Pancreas (tissue), 10 donors: ENCODE measurements around the gene UNC5B. TPM values are rescaled to one million over a fixed set of nuclear protein-coding genes. Genes with fewer than 3 reads are reported as not detected.
A peak's percentile ranks its signal among the peaks of the same experiment; 100 is the strongest.

Experiments used
- ATAC-seq, 4 donors: fragments of 200-7000 bp; cut with Tn5 transposase; one replicate each; pipeline versions ENCODE4 v1.8.0 to v1.9.1; 2020; ENCODE audit warnings: mild to moderate bottlenecking in 4 of 4, moderate library complexity in 4 of 4
- DNase-seq, 6 donors: peaks; one replicate each; pipeline ENCODE4 v3.0.0-alpha.2; 2020
- FAIRE-seq: peaks from 2 replicates; lab custom pipeline; 2012; peaks lifted over from hg19 to GRCh38; lab: Jason Lieb, UNC
- H3K27ac ChIP-seq, 4 donors: fragments of 200-600 bp; sonication (generic); 1 replicate in 3 of 4; 2 replicates in 1 of 4; pipeline versions ENCODE4 v1.5.0 to v1.8.0; 2020
- H3K27me3 ChIP-seq, 4 donors: fragments of 200-600 bp; one replicate each; pipeline ENCODE4 v1.8.0; 2021
- H3K36me3 ChIP-seq, 3 donors: fragments of 200-600 bp; sonication (generic) in 1 of 3; one replicate each; pipeline versions ENCODE4 v1.5.0 to v1.8.0; 2020 to 2021
- H3K4me1 ChIP-seq, 3 donors: fragments of 200-600 bp; one replicate each; pipeline ENCODE4 v1.8.0; 2021
- H3K4me3 ChIP-seq, 4 donors: fragments of 200-600 bp; sonication (generic) in 2 of 4; one replicate each; pipeline versions ENCODE4 v1.5.0 to v1.8.0; 2020 to 2021
- H3K9me3 ChIP-seq, 4 donors: fragments of 200-600 bp; one replicate each; pipeline ENCODE4 v1.8.0; 2021
- CTCF ChIP-seq, 4 donors: fragments of 200-600 bp; sonication (generic) in 3 of 4; IDR thresholded peaks; one replicate each; pipeline versions ENCODE4 v1.5.0 to v1.8.0; 2021; ENCODE audit warnings: antibody characterized with exemption in 4 of 4
- WGBS, 2 donors: extraction: QIAGEN DNeasy Blood & Tissue Kit; methylation state at CpG; one replicate each; pipeline ENCODE4 v1.1.7; 2013; 5-methylcytosine and 5-hydroxymethylcytosine counted together
- intact Hi-C, 3 donors: fragments of 100-400 bp; cut with DNase I; formaldehyde crosslinking; loops; one replicate each; pipeline versions ENCODE4 v1.11.1 to v1.14.2; 2022
- polyA plus RNA-seq, 2 donors: library from polyadenylated mRNA; stranded (reverse); fragments of 200-250 nt; gene quantifications; one replicate each; pipeline ENCODE4 v1.2.3, GENCODE V29; 2013
- total RNA-seq, 6 donors: library from RNA; stranded (reverse); fragmentation: NEBNext Ultra II Directional in 4 of 6; extraction: Animal tissue kit (Norgen Biotek cat#: 25700) in 4 of 6; gene quantifications; one replicate each; pipeline versions ENCODE4 v1.2.1 to v1.2.4, GENCODE V29; 2021 to 2023
- donor health status: healthy with polysubstance abuse.
- donor health status: DM: no; HTN: no; CAD: no; lungs with moderate emphysema.
- donor health status: DM: no; HTN: no; CAD: no.
- donor health status: control.
- donor health status: control.
- donor health status: Bipolar disorder and iron deficiency.
- donor health status: DM: yes; HTN: yes; CAD: no.
- donor health status: DM: no; HTN: no; CAD: no.
- donor health status: DM: no; HTN: no; CAD: no.
- donor health status: DM: yes; HTN: yes; CAD: no.

Gene UNC5B
- total and polyA plus RNA-seq, 8 donors: 2.4 to 7.7 (median 4.2) TPM

- Histone ChIP-seq H3K27ac (no peak overlapping the region), H3K4me3 (no peak overlapping the region), H3K36me3 (no peaks in the 10 kb centered on the region), H3K27me3 (no peaks in the 10 kb centered on the region), H3K9me3 (no peaks in the 10 kb centered on the region), H3K4me1 (no peaks in the 10 kb centered on the region)
- ATAC-seq: peak in 1 of 4 donors; percentile 26
- WGBS, 2 donors: 81 to 85% methylated on average over 16 of the region's 16 CpGs
- no peak for TF ChIP-seq CTCF (IDR thresholded peaks at IDR 0.05)
- no peak for FAIRE-seq
- peak in 1 of 6 donors; percentile 45 for DNase-seq
- intact Hi-C loops: no loop called here
Observed at GRCh38 chr10:71326464-71326881, 114.1 kb downstream of the UNC5B start.

- FAIRE-seq: no peak
- H3K9me3 ChIP-seq: no peaks in the 10 kb centered on the region
- no peak for DNase-seq
- peaks cover 0 to 3% (median 0%) of the 10 kb centered on the region in 3 donors for H3K4me1 ChIP-seq
- ATAC-seq: no peak
- intact Hi-C loops: no loop called here
- TF ChIP-seq CTCF (IDR thresholded peaks at IDR 0.05): no peak
- H3K4me3 ChIP-seq: no peak overlapping the region
- H3K36me3 ChIP-seq: no peaks in the 10 kb centered on the region
- H3K27me3 ChIP-seq: no peaks in the 10 kb centered on the region
- 61 to 66% methylated on average over 4 of the region's 4 CpGs for WGBS, 2 donors
- no peak overlapping the region for H3K27ac ChIP-seq
Observed at GRCh38 chr10:71330789-71331404, 118.5 kb downstream of the UNC5B start.

DNA sequence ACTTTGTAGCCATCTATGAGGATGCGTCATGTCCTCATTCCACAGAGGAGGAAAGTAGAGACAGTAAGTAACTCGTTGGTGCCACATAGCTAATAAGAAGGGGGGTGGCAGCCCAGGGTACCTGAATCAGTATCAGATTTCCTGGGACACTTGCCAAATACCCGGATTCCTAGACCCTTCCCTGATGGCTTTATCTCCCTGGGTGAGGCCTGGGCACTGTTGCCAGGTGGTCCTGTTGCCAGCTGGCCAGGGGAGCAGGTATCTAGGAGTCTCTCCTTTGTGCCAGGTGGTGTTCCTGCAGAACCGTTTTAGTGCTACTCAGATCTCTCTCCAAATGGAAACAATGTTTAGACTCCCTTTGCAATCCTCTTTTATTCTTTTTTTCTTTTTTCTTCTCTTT, 119.4 kb downstream of the UNC5B start:
- 25 to 31% methylated on average over 4 of the region's 4 CpGs for WGBS, 2 donors
- FAIRE-seq: no peak
- DNase-seq: no peak
- Histone ChIP-seq H3K4me1 (peaks cover 0 to 3% (median 0%) of the 10 kb centered on the region in 3 donors), H3K27me3 (no peaks in the 10 kb centered on the region), H3K36me3 (no peaks in the 10 kb centered on the region), H3K9me3 (no peaks in the 10 kb centered on the region), H3K4me3 (no peak overlapping the region), H3K27ac (no peak overlapping the region)
- ATAC-seq: peak in 2 of 4 donors; percentile 45 to 49
- intact Hi-C loops: no loop called here
- no peak for TF ChIP-seq CTCF (IDR thresholded peaks at IDR 0.05)

DNA sequence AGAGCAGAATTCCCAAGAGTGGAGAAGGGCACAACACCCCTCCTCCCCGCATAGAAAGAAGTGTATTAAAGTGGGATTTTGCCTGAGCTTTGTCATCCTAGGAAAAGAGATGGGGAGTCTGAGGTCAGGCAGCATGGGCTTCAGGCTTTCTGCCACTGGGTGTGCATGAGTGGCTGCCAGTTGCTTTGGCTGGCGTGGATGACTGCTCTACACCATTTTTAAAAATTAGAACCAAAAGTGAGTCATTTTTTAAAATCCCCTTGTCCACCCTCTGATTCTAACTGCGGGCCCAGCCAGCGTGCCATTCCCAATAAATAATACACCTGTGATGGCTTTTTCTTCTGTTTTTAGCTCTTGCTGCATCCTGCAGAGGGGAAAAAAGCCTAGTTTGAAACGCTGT, 120.1 kb downstream of the UNC5B start:
- FAIRE-seq: no peak
- intact Hi-C loops: no loop called here
- H3K27me3 ChIP-seq: no peaks in the 10 kb centered on the region
- DNase-seq: no peak
- H3K36me3 ChIP-seq: no peaks in the 10 kb centered on the region
- 90 to 93% methylated on average over 5 of the region's 5 CpGs for WGBS, 2 donors
- no peak for ATAC-seq
- no peaks in the 10 kb centered on the region for H3K9me3 ChIP-seq
- H3K4me3 ChIP-seq: no peak overlapping the region
- peaks cover 0 to 3% (median 0%) of the 10 kb centered on the region in 3 donors for H3K4me1 ChIP-seq
- H3K27ac ChIP-seq: no peak overlapping the region
- no peak for TF ChIP-seq CTCF (IDR thresholded peaks at IDR 0.05)
